Measurements from ENCODE around the gene ARMC5.

The ARMC5 gene

DNA sequence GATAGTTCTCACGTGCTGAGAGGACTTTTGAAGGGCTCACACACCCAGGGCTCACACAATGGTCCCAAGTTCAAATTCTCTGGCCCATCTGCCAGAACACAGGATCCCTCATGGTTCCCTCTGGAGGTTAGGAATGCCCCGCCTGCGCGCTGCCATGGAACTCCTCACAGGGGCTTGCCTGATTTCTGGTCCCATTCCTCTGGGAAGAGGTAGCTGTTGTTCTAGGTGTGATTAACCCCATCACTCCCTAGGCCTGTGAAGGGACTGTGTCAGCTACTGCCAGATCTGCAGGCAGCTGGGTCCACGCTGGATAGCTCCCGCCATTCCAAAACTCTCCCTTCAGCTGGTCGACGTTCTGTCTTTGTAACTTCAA is 2.3 kb upstream of the ARMC5 start:
- Histone ChIP-seq H3K27me3 (replicated peaks) (no peaks in the 10 kb centered on the region), H3K4me3 (ENCODE audit: low read depth, low read length) (no peak overlapping the region)

DNA sequence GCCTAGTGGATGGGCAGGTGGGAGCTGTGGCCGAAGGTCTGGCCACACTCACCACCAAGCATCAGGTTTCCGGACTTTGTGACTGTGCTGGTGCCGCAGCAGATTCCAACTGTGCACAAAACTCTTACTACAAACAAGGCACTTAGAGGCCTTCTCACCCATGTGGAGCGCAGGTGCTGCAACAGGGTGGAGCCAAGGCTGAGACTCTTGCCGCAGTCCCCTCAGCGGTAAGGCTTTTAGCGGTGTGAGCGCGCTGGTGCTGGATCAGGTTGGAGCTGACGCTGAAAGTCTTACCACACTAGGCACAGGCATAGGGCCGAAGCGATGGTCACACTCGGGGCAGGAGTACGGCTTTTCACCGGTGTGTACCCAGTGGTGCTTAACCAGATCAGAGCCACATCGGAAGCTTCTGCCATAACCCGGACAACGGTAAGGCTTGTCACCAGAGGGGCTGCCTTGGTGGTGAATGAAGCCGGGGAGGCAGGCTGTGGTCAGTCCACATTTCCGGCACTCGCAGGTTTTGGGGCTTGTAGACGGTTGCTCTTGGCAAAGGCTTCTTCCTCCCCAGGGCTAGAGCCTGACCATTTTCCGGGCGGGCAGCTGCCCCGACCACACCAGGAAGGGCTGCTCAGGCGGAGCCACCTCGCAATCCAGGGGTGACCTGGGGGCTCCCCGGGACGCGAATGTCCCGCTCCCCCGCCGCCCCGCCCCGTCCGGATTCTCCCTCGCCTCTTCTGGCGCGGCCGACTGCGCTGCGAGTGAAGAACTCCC is 1.0 kb upstream of the ARMC5 start:
- Histone ChIP-seq H3K27ac (peak overlapping the region; percentile 100), H3K27me3 (replicated peaks) (no peaks in the 10 kb centered on the region), H3K4me3 (ENCODE audit: low read depth, low read length) (peak overlapping the region; percentile 82), H3K36me3 (replicated peaks) (no peaks in the 10 kb centered on the region)
- in situ Hi-C loops (cut with HindIII; ENCODE audit: low pct_ligation_motif_present, low sequenced_read_pairs): loop anchor here (25.0 kb wide), 2 partner anchors 271 to 521 kb away; partner anchors contain the start of genes FUS and ORAI3
- TF ChIP-seq, protein P1, sequence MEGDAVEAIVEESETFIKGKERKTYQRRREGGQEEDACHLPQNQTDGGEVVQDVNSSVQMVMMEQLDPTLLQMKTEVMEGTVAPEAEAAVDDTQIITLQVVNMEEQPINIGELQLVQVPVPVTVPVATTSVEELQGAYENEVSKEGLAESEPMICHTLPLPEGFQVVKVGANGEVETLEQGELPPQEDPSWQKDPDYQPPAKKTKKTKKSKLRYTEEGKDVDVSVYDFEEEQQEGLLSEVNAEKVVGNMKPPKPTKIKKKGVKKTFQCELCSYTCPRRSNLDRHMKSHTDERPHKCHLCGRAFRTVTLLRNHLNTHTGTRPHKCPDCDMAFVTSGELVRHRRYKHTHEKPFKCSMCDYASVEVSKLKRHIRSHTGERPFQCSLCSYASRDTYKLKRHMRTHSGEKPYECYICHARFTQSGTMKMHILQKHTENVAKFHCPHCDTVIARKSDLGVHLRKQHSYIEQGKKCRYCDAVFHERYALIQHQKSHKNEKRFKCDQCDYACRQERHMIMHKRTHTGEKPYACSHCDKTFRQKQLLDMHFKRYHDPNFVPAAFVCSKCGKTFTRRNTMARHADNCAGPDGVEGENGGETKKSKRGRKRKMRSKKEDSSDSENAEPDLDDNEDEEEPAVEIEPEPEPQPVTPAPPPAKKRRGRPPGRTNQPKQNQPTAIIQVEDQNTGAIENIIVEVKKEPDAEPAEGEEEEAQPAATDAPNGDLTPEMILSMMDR (IDR thresholded peaks at IDR 0.05; ENCODE audit: low read depth, low read length, missing control alignments): peak; percentile 43
- DNase-seq: peak; percentile 29

More for the DNA sequence above, 2.3 kb upstream of the ARMC5 start:
- DNase-seq: no peak
- Histone ChIP-seq H3K27ac (no peak overlapping the region), H3K36me3 (replicated peaks) (no peaks in the 10 kb centered on the region)
- TF ChIP-seq, protein P1 (IDR thresholded peaks at IDR 0.05; ENCODE audit: low read depth, low read length, missing control alignments): no peak
- in situ Hi-C loops (cut with HindIII; ENCODE audit: low pct_ligation_motif_present, low sequenced_read_pairs): loop anchor here (25.0 kb wide), 2 partner anchors 270 to 520 kb away; partner anchors contain the start of genes FUS and ORAI3

DNA sequence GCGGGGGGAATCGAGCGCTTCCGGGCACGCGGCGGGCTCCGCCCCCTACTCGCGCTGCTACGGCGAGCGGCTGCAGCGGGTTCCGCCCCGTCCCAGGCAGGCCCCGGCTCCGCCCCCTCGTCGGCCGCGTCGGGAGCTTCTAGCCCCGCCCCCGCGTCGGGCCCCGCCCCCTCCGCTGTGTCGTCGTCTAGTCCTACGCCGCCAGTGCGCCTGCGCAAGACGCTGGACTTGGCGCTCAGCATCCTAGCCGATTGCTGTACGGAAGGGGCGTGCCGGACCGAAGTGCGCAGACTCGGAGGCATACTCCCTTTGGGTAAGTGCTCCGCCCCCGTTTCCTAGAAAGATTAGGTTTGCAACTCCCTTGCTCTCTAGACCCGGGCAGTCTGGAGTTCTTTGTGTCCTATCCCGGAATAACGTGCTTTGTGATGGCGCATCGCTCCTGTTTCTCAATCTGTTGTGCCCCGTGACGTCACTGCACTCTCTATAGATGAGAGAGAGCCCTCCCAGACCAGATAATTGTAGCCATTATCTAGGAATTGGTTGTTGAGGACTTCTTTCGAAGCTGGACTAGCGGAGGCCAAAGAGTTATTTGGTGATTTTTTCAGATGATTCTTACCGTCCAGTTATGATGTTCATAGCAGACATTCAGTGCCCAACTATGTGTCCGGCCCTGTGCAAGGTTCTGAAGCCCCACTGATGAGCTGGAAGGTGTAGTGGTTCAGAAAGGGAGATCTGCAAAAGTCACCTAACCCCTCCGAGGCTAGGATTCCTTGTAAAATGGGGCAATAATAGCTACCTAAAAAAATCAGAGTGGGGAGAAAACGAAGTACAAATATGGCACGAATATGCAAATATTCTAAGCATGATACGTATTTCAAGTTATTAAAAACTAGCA is 633 bp downstream of the ARMC5 start:
- Histone ChIP-seq H3K36me3 (replicated peaks) (peaks cover 6% of the 10 kb centered on the region), H3K27ac (peak overlapping the region; percentile 100), H3K27me3 (replicated peaks) (no peaks in the 10 kb centered on the region), H3K4me3 (ENCODE audit: low read depth, low read length) (peak overlapping the region; percentile 82)
- DNase-seq: peak; percentile 99
- TF ChIP-seq, protein P1 (IDR thresholded peaks at IDR 0.05; ENCODE audit: low read depth, low read length, missing control alignments): no peak
- in situ Hi-C loops (cut with HindIII; ENCODE audit: low pct_ligation_motif_present, low sequenced_read_pairs): loop anchor here (25.0 kb wide), 2 partner anchors 273 to 523 kb away; partner anchors contain the start of genes FUS and ORAI3

DNA sequence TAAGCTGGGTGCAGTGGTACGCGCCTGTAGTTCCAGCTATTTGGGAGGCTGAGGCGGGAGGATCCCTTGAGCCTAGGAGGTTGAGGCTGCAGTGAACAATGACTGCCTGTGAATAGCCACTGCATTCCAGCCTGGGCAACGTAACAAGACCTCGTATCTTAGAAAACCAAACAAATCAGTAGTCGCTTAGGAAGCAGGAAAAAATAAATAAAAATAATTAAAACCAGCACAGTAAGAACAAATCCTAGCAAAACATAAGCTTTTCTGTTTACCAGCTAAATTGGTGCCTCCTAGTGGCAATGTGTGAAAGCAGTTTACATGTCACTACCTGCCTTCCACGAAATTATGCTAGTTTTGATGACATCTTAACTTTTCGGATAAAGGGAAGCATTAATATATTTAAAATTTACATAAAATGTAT is 1.3 kb downstream of the ARMC5 start:
- TF ChIP-seq, protein P1 (IDR thresholded peaks at IDR 0.05; ENCODE audit: low read depth, low read length, missing control alignments): peak; percentile 70
- in situ Hi-C loops (cut with HindIII; ENCODE audit: low pct_ligation_motif_present, low sequenced_read_pairs): loop anchor here (25.0 kb wide), 2 partner anchors 273 to 523 kb away; partner anchors contain the start of genes FUS and ORAI3
- Histone ChIP-seq H3K27ac (peak overlapping the region; percentile 71), H3K4me3 (ENCODE audit: low read depth, low read length) (peak overlapping the region; percentile 62), H3K27me3 (replicated peaks) (no peaks in the 10 kb centered on the region), H3K36me3 (replicated peaks) (peaks cover 11% of the 10 kb centered on the region)
- DNase-seq: peak; percentile 37

DNA sequence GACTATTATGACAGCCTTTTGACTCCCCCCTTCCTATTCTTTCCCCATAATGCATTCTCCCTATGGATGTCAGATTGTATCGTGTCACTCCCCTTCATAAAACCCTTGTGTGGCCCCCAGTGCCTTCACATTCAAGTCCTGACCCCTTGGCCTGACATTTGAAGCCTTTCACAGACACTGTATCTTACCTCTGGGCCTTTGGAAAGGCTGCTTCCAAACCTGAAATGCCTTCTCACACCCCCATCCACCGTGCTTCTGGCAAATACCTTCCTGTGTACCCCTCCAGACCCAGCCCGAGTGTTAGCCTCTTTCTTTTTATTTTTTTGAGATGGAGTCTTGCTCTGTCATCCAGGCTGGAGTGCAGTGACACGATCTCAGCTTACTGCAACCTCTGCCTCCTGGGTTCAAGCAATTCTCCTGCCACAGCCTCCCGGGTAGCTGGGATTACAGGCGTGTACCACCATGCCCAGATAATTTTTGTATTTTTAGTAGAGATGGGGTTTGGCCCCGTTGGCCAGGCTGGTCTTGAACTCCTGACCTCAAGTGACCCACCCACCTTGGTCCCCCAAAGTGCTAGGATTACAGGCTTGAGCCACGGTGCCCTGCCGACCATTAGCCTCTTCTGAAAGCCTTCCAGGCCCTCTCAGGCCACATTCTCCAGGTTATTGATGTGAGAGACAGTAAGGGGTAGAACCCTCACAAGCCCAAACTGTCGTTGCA is 2.1 kb downstream of the ARMC5 start:
- no peak for DNase-seq
- no peaks in the 10 kb centered on the region for H3K27me3 ChIP-seq (replicated peaks)
- in situ Hi-C loops (cut with HindIII; ENCODE audit: low pct_ligation_motif_present, low sequenced_read_pairs): loop anchor here (25.0 kb wide), 2 partner anchors 274 to 524 kb away; partner anchors contain the start of genes FUS and ORAI3
- peaks cover 17% of the 10 kb centered on the region for H3K36me3 ChIP-seq (replicated peaks)
- no peak overlapping the region for H3K27ac ChIP-seq
- TF ChIP-seq, protein P1 (IDR thresholded peaks at IDR 0.05; ENCODE audit: low read depth, low read length, missing control alignments): no peak
- H3K4me3 ChIP-seq (ENCODE audit: low read depth, low read length): no peak overlapping the region
